ENCODE data around the gene VIT.

Gene VIT

GRCh38 chr2:36717603-36718266 lies 21.2 kb downstream of the VIT start:
- no peak for TF ChIP-seq CTCF (IDR thresholded peaks at IDR 0.05; ENCODE audit: insufficient read depth, low read length, missing control alignments)

GRCh38 chr2:36727550-36727949 lies 31.0 kb downstream of the VIT start:
- ChIA-PET CTCF (interaction anchor here (1.7 kb wide), 1 partner anchor 19 kb away, joined by 3 read pairs; no protein-coding TSS in a partner anchor), POLR2A (no interaction called here)
- no peak overlapping the region for H3K4me3 ChIP-seq (ENCODE audit: low read depth, low read length)
- DNase-seq (ENCODE audit: low read depth, low spot score): no peak
- TF ChIP-seq CTCF (IDR thresholded peaks at IDR 0.05; ENCODE audit: insufficient read depth, low read length, missing control alignments): no peak

More at GRCh38 chr2:36717603-36718266, 21.2 kb downstream of the VIT start:
- ChIA-PET POLR2A (no interaction called here), CTCF (interaction anchor here (1.8 kb wide), 1 partner anchor 67 kb away, joined by 5 read pairs; no protein-coding TSS in a partner anchor)
- DNase-seq (ENCODE audit: low read depth, low spot score): no peak
- no peak overlapping the region for H3K4me3 ChIP-seq (ENCODE audit: low read depth, low read length)

- POLR2A ChIA-PET: no interaction called here
- DNase-seq (ENCODE audit: low read depth, low spot score): no peak
- no peak overlapping the region for H3K4me3 ChIP-seq (ENCODE audit: low read depth, low read length)
- TF ChIP-seq CTCF (IDR thresholded peaks at IDR 0.05; ENCODE audit: insufficient read depth, low read length, missing control alignments): no peak
- CTCF ChIA-PET: no interaction called here
These were observed 32.6 kb downstream of the VIT start for GRCh38 chr2:36729067-36729466.

GRCh38 chr2:36731941-36732672 lies 35.6 kb downstream of the VIT start:
- no peak overlapping the region for H3K4me3 ChIP-seq (ENCODE audit: low read depth, low read length)
- TF ChIP-seq CTCF (IDR thresholded peaks at IDR 0.05; ENCODE audit: insufficient read depth, low read length, missing control alignments): no peak
- CTCF ChIA-PET: interaction anchor here (1.2 kb wide), 1 partner anchor 48 kb away, joined by 4 read pairs; no protein-coding TSS in a partner anchor
- DNase-seq (ENCODE audit: low read depth, low spot score): no peak
- POLR2A ChIA-PET: no interaction called here

- ChIA-PET CTCF (interaction anchor here (1.2 kb wide), 1 partner anchor 48 kb away, joined by 4 read pairs; no protein-coding TSS in a partner anchor), POLR2A (no interaction called here)
- DNase-seq (ENCODE audit: low read depth, low spot score): no peak
- no peak overlapping the region for H3K4me3 ChIP-seq (ENCODE audit: low read depth, low read length)
- TF ChIP-seq CTCF (IDR thresholded peaks at IDR 0.05; ENCODE audit: insufficient read depth, low read length, missing control alignments): no peak
These were observed 36.1 kb downstream of the VIT start for GRCh38 chr2:36732673-36733036.

- ChIA-PET CTCF (interaction anchor here (1.2 kb wide), 1 partner anchor 47 kb away, joined by 4 read pairs; no protein-coding TSS in a partner anchor), POLR2A (no interaction called here)
- no peak for DNase-seq (ENCODE audit: low read depth, low spot score)
- H3K4me3 ChIP-seq (ENCODE audit: low read depth, low read length): no peak overlapping the region
- TF ChIP-seq CTCF (IDR thresholded peaks at IDR 0.05; ENCODE audit: insufficient read depth, low read length, missing control alignments): no peak
These were observed 36.7 kb downstream of the VIT start for GRCh38 chr2:36733215-36733614.

All from AG04449 (cell line).